T-helper 1 cell treated with Interleukin-12 subunit alpha and Interleukin-12 subunit beta and Interleukin-4 antibody, amounts not matched to agents 30 ng/mL and 1 ng/mL, for 36 hours (primary cell): ENCODE data around the gene BRMS1. TPM values are rescaled to one million over a fixed set of nuclear protein-coding genes. Genes with fewer than 3 reads are reported as not detected.

Experiments
- intact Hi-C: fragments of 100-400 bp; cut with micrococcal nuclease; formaldehyde crosslinking; loops from one replicate; pipeline ENCODE4 v1.15.1; 2024
- total RNA-seq: library from RNA; stranded (reverse); gene quantifications from 2 replicates; pipeline ENCODE4 v1.2.3, GENCODE V29; 2022

BRMS1 gene
- total RNA-seq, 1 donor from 2014 or later, result 53.8 TPM

DNA sequence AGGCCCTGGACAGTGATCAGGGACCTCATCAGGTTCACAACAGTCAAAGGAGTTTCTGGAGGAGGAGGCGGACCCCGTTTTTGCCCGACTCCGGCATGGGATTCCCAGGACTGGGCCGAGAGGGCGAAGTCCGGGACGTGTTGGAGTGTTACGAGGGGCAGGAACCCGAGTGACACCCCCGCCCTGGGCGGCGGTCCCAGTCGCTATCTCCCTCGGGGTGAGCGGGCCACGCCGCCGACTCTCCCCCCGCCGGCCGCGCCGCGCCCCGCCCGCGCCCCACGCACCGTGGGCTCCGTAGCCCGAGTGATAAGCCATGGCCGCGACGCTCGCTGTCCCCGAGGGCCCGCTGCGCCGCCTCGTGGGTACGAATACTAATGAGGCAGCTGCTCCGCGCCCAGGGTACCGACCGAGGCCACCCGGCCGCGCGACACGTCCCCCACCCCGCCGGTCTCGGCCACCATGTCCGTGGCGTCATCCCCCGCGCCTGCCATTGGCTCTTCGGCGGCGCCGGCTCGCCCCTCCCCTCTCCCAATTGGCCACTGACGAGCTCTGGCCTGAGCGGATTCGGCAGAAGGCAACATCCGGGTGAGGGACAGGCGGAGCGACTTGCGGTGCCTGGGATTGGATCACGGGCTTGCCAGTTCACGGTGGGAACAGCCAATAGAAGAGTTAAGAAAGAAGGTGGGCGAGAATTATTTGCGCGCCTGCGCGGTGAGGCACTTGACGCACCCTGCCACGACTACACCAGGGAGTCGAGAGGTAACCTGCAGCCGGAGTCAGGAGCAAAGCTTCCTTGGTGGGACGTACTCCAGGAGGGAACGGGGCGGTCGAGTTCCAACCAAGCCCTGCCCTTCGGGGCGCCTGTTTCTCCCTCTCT is 56.0 kb downstream of the BRMS1 start, which contains the start of gene YIF1A:
Gene YIF1A, minus strand, starts transcription at position 473 of the 877 bp plus-strand sequence. Its CDS starts 158 bp downstream, at position 315.
- intact Hi-C loops, result loop anchor here (1.0 to 10.0 kb wide), 10 partner anchors 21 to 1516 kb away; partner anchors contain the start of genes ACTN3, BRMS1, DPP3 and NPAS4

DNA sequence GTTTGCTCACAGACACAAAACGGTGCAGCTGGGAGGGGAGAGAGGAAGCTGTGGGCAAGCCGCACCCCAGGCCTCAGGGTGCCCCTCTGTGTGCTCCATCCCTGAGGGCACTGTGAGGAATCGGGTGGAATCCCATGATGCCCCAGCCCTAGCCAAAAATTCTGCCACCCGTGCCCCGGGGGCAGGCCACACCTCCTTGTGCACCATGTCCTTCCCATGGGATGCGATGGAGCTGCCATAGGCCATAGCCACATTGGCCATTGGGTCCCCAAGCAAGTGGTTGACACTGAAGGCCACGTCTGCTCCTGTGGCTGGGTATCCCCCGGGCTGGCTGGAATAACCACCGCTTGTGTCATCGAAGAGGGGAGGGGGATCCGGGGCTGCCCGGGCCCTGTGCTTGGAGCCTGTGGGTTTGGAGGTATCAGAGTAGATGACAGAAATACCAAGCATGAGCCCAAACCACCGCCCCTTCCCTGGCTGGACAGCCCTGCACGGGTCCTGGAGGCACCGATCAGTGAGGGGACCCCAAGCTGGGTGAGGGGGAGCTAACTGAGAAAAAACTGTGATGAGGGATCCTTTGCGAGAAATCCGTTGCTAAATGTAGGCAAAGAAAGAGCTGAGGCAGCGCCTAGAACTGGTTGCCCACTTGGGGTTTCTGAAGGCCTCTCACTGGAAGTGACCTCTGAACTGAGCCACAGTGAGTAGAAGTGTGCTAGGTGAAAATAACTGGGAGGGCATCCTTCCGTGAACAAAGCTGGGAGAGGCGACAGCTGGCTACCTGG is 56.8 kb downstream of the BRMS1 start:
- intact Hi-C loops, result loop anchor here (10.0 kb wide), 2 partner anchors 457 to 1517 kb away; a partner anchor contains a TSS

Other genes starting within 250 kb of the BRMS1 start
- gene KLC2, start 87.4 kb downstream of the BRMS1 start, total RNA-seq, result 57.3 and 64.3 TPM in 2 replicates
- 164 TPM in 2 replicates for gene RAB1B, start 76.5 kb downstream of the BRMS1 start, total RNA-seq
- gene CNIH2, start 66.9 kb downstream of the BRMS1 start, total RNA-seq, result 2.1 and 3.1 TPM in 2 replicates
- 72.6 and 85.1 TPM in 2 replicates for gene YIF1A, start 56.0 kb downstream of the BRMS1 start, total RNA-seq
- gene TMEM151A, start 53.2 kb downstream of the BRMS1 start, total RNA-seq, result not detected in 2 replicates
- gene CD248, start 28.1 kb downstream of the BRMS1 start, total RNA-seq, result 0.32 TPM in 2 replicates
- gene RIN1, start 8.7 kb downstream of the BRMS1 start, total RNA-seq, result 1.3 and 2.0 TPM in 2 replicates
- gene B4GAT1, start 2.5 kb upstream of the BRMS1 start, total RNA-seq, result 7.6 and 7.7 TPM in 2 replicates
- gene SLC29A2, start 26.7 kb upstream of the BRMS1 start, total RNA-seq, result 6.1 and 6.8 TPM in 2 replicates
- gene NPAS4, start 75.9 kb upstream of the BRMS1 start, total RNA-seq, result 0.07 and 0.42 TPM in 2 replicates
- 60.4 and 60.5 TPM in 2 replicates for gene MRPL11, start 93.7 kb upstream of the BRMS1 start, total RNA-seq
- gene PELI3, start 121.8 kb upstream of the BRMS1 start, total RNA-seq, result 7.8 and 10.1 TPM in 2 replicates
- gene DPP3, start 135.3 kb upstream of the BRMS1 start, total RNA-seq, result 94.0 and 94.1 TPM in 2 replicates
- 21.5 and 23.4 TPM in 2 replicates for gene BBS1, start 165.5 kb upstream of the BRMS1 start, total RNA-seq
- gene ZDHHC24, start 200.9 kb upstream of the BRMS1 start, total RNA-seq, result 16.2 and 17.5 TPM in 2 replicates
- gene ACTN3, start 201.8 kb upstream of the BRMS1 start, total RNA-seq, result not detected in 2 replicates
- 1.2 and 2.0 TPM in 2 replicates for gene CTSF, start 223.5 kb upstream of the BRMS1 start, total RNA-seq
- 0.15 TPM in 1 of 2 replicates, not detected in the other for gene CCDC87, start 248.0 kb upstream of the BRMS1 start, total RNA-seq
- gene CCS, start 248.1 kb upstream of the BRMS1 start, total RNA-seq, result 36.8 and 42.7 TPM in 2 replicates